H1 (cell line): ENCODE results near the gene GPC6. TPM values are rescaled to one million over a fixed set of nuclear protein-coding genes. Genes with fewer than 3 reads are reported as not detected.

ENCODE experiments used
- BCL11A ChIP-seq, 2 experiments: IDR thresholded peaks; one replicate each; pipeline ENCODE4 v1.6.1; 2011; ENCODE audit warnings: low read depth in 2 of 2, low read length in 2 of 2, mild to moderate bottlenecking in 2 of 2
- CBX5 ChIP-seq: fragments of 300-800, 300-1000 bp; sonication (generic); IDR thresholded peaks from 2 replicates; pipeline ENCODE4 v1.7.1; 2016; ENCODE audit warnings: antibody characterized with exemption, low read length, low read depth
- CTBP2 ChIP-seq: IDR thresholded peaks from 2 replicates; pipeline ENCODE4 v1.7.0; 2011; ENCODE audit warnings: borderline replicate concordance, mild to moderate bottlenecking, moderate library complexity, mixed read lengths, low read length; ENCODE audit not compliant: insufficient read depth, insufficient read length
- POLR2AphosphoS5 ChIP-seq: IDR thresholded peaks from 2 replicates; pipeline ENCODE4 v1.6.1; 2011; ENCODE audit warnings: low read depth, low read length
- POU5F1 ChIP-seq: IDR thresholded peaks from 2 replicates; pipeline ENCODE4 v1.6.1; 2011; ENCODE audit warnings: low read depth, mild to moderate bottlenecking, low read length, moderate library complexity
- RXRA ChIP-seq: IDR thresholded peaks from 2 replicates; pipeline ENCODE4 v1.6.1; 2011; ENCODE audit warnings: low read depth, mild to moderate bottlenecking, low read length, moderate library complexity; ENCODE audit not compliant: insufficient read depth
- SRF ChIP-seq: IDR thresholded peaks from 2 replicates; pipeline ENCODE4 v1.6.1; 2011; ENCODE audit warnings: mild to moderate bottlenecking, low read depth, low read length, moderate library complexity
- TAF7 ChIP-seq: optimal IDR thresholded peaks from 2 replicates; pipeline ENCODE3; 2011; ENCODE audit warnings: low read depth, mild to moderate bottlenecking, inconsistent platforms, low read length, moderate library complexity, borderline replicate concordance
- polyA plus RNA-seq, 7 experiments: library from polyadenylated mRNA; depleted of rRNA in 3 of 7; stranded (reverse) in 5 of 7; unstranded in 2 of 7; fragments of >200 nt in 5 of 7; fragments of 200-250 nt in 2 of 7; gene quantifications; 1 replicate in 5 of 7; 2 replicates in 1 of 7; 4 replicates in 1 of 7; pipeline versions ENCODE4 v1.2.1 to v1.2.3, GENCODE V29; 2011 to 2013; ENCODE audit warnings: missing spikeins in 2 of 7, mixed read lengths in 2 of 7
- total RNA-seq: library from RNA; stranded (reverse); fragmentation: NEBNext Ultra II Directional; extraction: Animal tissue kit (Norgen Biotek cat#: 25700); gene quantifications from 2 replicates; pipeline ENCODE4 v1.2.1, GENCODE V29; 2021

GPC6 gene
- total and polyA plus RNA-seq, 2 of the 8 experiments (the other 6 are each of a cell fraction or from before 2014, with no cell fraction given) = 5.4 to 12.0 TPM

GRCh38 chr13:93769607-93770006, 543.0 kb downstream of the GPC6 start (continued):
- TF ChIP-seq CTBP2 = no peak
- no peak for TF ChIP-seq CBX5
- no peak for TF ChIP-seq POLR2AphosphoS5
- no peak for TF ChIP-seq SRF
- TF ChIP-seq TAF7 = no peak
- no peak for TF ChIP-seq RXRA
- no peak for TF ChIP-seq BCL11A (IDR thresholded peaks at IDR 0.05; ENCODE audit: low read depth in 2 of 2, low read length in 2 of 2)
- no peak for TF ChIP-seq POU5F1
